ENCODE data around the gene SOHLH1. TPM values are rescaled to one million over a fixed set of nuclear protein-coding genes. Genes with fewer than 3 reads are reported as not detected.

SOHLH1 gene
- total RNA-seq, 1 experiment from 2014 or later: not detected

GRCh38 chr9:135737840-135738521 lies 38.7 kb upstream of the SOHLH1 start:
- H3K9me3 Mint-ChIP-seq (ENCODE audit: unreplicated experiment): peaks cover under 1% of the 10 kb centered on the region
- H3K27ac Mint-ChIP-seq (ENCODE audit: low read depth, unreplicated experiment): no peak overlapping the region
- H3K27me3 Mint-ChIP-seq (ENCODE audit: insufficient read depth, unreplicated experiment): peaks cover 22% of the 10 kb centered on the region
- BruUV-seq (replicated peaks): no TSS peak
- no peak for DNase-seq (ENCODE audit: unreplicated experiment)
- H3K4me1 Mint-ChIP-seq (ENCODE audit: insufficient read depth, unreplicated experiment): peaks cover 5% of the 10 kb centered on the region
- no peaks in the 10 kb centered on the region for H3K36me3 Mint-ChIP-seq (ENCODE audit: insufficient read depth, unreplicated experiment)
- CTCF ChIA-PET: no interaction called here
- POLR2A ChIA-PET: no interaction called here
- no peak overlapping the region for H3K4me3 Mint-ChIP-seq (ENCODE audit: unreplicated experiment)
- TF ChIP-seq CTCF (IDR thresholded peaks at IDR 0.05; ENCODE audit: unreplicated experiment): no peak
- intact Hi-C loops (cut with micrococcal nuclease): no loop called here

- H3K4me1 Mint-ChIP-seq (ENCODE audit: insufficient read depth, unreplicated experiment): no peaks in the 10 kb centered on the region
- peaks cover 8% of the 10 kb centered on the region for H3K9me3 Mint-ChIP-seq (ENCODE audit: unreplicated experiment)
- H3K27ac Mint-ChIP-seq (ENCODE audit: low read depth, unreplicated experiment): no peak overlapping the region
- no peak for DNase-seq (ENCODE audit: unreplicated experiment)
- no peak overlapping the region for H3K4me3 Mint-ChIP-seq (ENCODE audit: unreplicated experiment)
- ChIA-PET CTCF (no interaction called here), POLR2A (no interaction called here)
- H3K27me3 Mint-ChIP-seq (ENCODE audit: insufficient read depth, unreplicated experiment): peaks cover 15% of the 10 kb centered on the region
- no peak for TF ChIP-seq CTCF (IDR thresholded peaks at IDR 0.05; ENCODE audit: unreplicated experiment)
- intact Hi-C loops (cut with micrococcal nuclease): no loop called here
- no peaks in the 10 kb centered on the region for H3K36me3 Mint-ChIP-seq (ENCODE audit: insufficient read depth, unreplicated experiment)
- BruUV-seq (replicated peaks): no TSS peak
These were observed 37.9 kb upstream of the SOHLH1 start for GRCh38 chr9:135736979-135737839.

GRCh38 chr9:135736272-135736978 lies 37.1 kb upstream of the SOHLH1 start:
- no peak for DNase-seq (ENCODE audit: unreplicated experiment)
- no peaks in the 10 kb centered on the region for H3K36me3 Mint-ChIP-seq (ENCODE audit: insufficient read depth, unreplicated experiment)
- ChIA-PET POLR2A (no interaction called here), CTCF (no interaction called here)
- no TSS peak for BruUV-seq (replicated peaks)
- intact Hi-C loops (cut with micrococcal nuclease): no loop called here
- H3K4me1 Mint-ChIP-seq (ENCODE audit: insufficient read depth, unreplicated experiment): no peaks in the 10 kb centered on the region
- peaks cover 9% of the 10 kb centered on the region for H3K9me3 Mint-ChIP-seq (ENCODE audit: unreplicated experiment)
- H3K27me3 Mint-ChIP-seq (ENCODE audit: insufficient read depth, unreplicated experiment): peaks cover 12% of the 10 kb centered on the region
- H3K27ac Mint-ChIP-seq (ENCODE audit: low read depth, unreplicated experiment): no peak overlapping the region
- no peak for TF ChIP-seq CTCF (IDR thresholded peaks at IDR 0.05; ENCODE audit: unreplicated experiment)
- no peak overlapping the region for H3K4me3 Mint-ChIP-seq (ENCODE audit: unreplicated experiment)

- no peak for TF ChIP-seq CTCF (IDR thresholded peaks at IDR 0.05; ENCODE audit: unreplicated experiment)
- intact Hi-C loops (cut with micrococcal nuclease): no loop called here
- no peak for DNase-seq (ENCODE audit: unreplicated experiment)
- no peak overlapping the region for H3K4me3 Mint-ChIP-seq (ENCODE audit: unreplicated experiment)
- no peaks in the 10 kb centered on the region for H3K36me3 Mint-ChIP-seq (ENCODE audit: insufficient read depth, unreplicated experiment)
- ChIA-PET POLR2A (no interaction called here), CTCF (no interaction called here)
- no peaks in the 10 kb centered on the region for H3K4me1 Mint-ChIP-seq (ENCODE audit: insufficient read depth, unreplicated experiment)
- BruUV-seq (replicated peaks): no TSS peak
- H3K9me3 Mint-ChIP-seq (ENCODE audit: unreplicated experiment): peaks cover 9% of the 10 kb centered on the region
- no peak overlapping the region for H3K27ac Mint-ChIP-seq (ENCODE audit: low read depth, unreplicated experiment)
- peaks cover 24% of the 10 kb centered on the region for H3K27me3 Mint-ChIP-seq (ENCODE audit: insufficient read depth, unreplicated experiment)
These were observed 35.4 kb upstream of the SOHLH1 start for GRCh38 chr9:135734616-135735144.
